ENCODE data around the gene STAG1.

Gene STAG1

DNA sequence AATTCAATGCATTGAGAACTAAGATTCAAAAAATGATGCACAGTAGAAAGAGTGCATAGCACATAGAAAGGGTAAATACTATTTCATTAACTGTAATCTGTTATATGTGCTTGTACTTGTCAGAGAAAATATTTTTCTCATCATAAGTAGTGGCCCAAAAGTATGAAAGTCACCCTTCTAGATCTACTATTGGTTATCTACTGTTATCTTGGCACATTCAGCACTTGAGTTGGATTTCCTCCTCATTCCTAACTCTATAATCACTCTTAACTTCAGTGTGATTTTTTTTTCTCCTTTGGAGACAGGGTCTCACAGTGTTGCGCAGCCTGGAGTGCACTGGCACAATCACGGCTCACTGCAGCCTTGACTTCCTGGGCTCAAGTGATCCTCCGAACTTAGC lies 307.6 kb downstream of the STAG1 start:
- no peak for TF ChIP-seq EZH2phosphoT487 (IDR thresholded peaks at IDR 0.05; ENCODE audit: low read depth)
- no peak for TF ChIP-seq CTCF (IDR thresholded peaks at IDR 0.05; ENCODE audit: low read depth, low read length)
- H3K4me3 ChIP-seq (ENCODE audit: low read length): no peak overlapping the region
- peaks cover 6% of the 10 kb centered on the region for H3K36me3 ChIP-seq (replicated peaks; ENCODE audit: low read depth, low read length)
- H3K4me1 ChIP-seq (ENCODE audit: low read length): no peaks in the 10 kb centered on the region
- H3K9ac ChIP-seq (ENCODE audit: low read length): no peak overlapping the region
- H3K27ac ChIP-seq (ENCODE audit: low read length): no peak overlapping the region
- H4K20me1 ChIP-seq (ENCODE audit: insufficient read depth, low read length): no peaks in the 10 kb centered on the region
- no peak overlapping the region for H2AFZ ChIP-seq (ENCODE audit: low read depth, low read length)
- no peaks in the 10 kb centered on the region for H3K27me3 ChIP-seq (ENCODE audit: low read depth, low read length)
- no peaks in the 10 kb centered on the region for H3K9me3 ChIP-seq (ENCODE audit: insufficient read depth, low read length)
- no peak overlapping the region for H3K4me2 ChIP-seq (ENCODE audit: low read length)
- H3K79me2 ChIP-seq (ENCODE audit: low read length): no peaks in the 10 kb centered on the region

GRCh38 chr3:136437043-136437442 lies 315.1 kb downstream of the STAG1 start:
- Histone ChIP-seq H3K27me3 (ENCODE audit: low read depth, low read length) (no peaks in the 10 kb centered on the region), H4K20me1 (ENCODE audit: insufficient read depth, low read length) (no peaks in the 10 kb centered on the region), H3K4me3 (ENCODE audit: low read length) (no peak overlapping the region), H3K79me2 (ENCODE audit: low read length) (no peaks in the 10 kb centered on the region), H3K27ac (ENCODE audit: low read length) (no peak overlapping the region), H3K4me2 (ENCODE audit: low read length) (no peak overlapping the region), H3K4me1 (ENCODE audit: low read length) (no peaks in the 10 kb centered on the region), H3K36me3 (replicated peaks; ENCODE audit: low read depth, low read length) (peaks cover 3% of the 10 kb centered on the region), H2AFZ (ENCODE audit: low read depth, low read length) (no peak overlapping the region), H3K9me3 (ENCODE audit: insufficient read depth, low read length) (no peaks in the 10 kb centered on the region), H3K9ac (ENCODE audit: low read length) (no peak overlapping the region)
- TF ChIP-seq EZH2phosphoT487 (IDR thresholded peaks at IDR 0.05; ENCODE audit: low read depth) (no peak), CTCF (IDR thresholded peaks at IDR 0.05; ENCODE audit: low read depth, low read length) (no peak)

- Histone ChIP-seq H3K36me3 (replicated peaks; ENCODE audit: low read depth, low read length) (no peaks in the 10 kb centered on the region), H4K20me1 (ENCODE audit: insufficient read depth, low read length) (no peaks in the 10 kb centered on the region), H3K9ac (ENCODE audit: low read length) (no peak overlapping the region), H2AFZ (ENCODE audit: low read depth, low read length) (no peak overlapping the region), H3K27ac (ENCODE audit: low read length) (no peak overlapping the region), H3K4me3 (ENCODE audit: low read length) (no peak overlapping the region), H3K79me2 (ENCODE audit: low read length) (no peaks in the 10 kb centered on the region), H3K4me1 (ENCODE audit: low read length) (no peaks in the 10 kb centered on the region), H3K4me2 (ENCODE audit: low read length) (no peak overlapping the region), H3K9me3 (ENCODE audit: insufficient read depth, low read length) (no peaks in the 10 kb centered on the region), H3K27me3 (ENCODE audit: low read depth, low read length) (no peaks in the 10 kb centered on the region)
- TF ChIP-seq EZH2phosphoT487 (IDR thresholded peaks at IDR 0.05; ENCODE audit: low read depth): no peak
- no peak for TF ChIP-seq CTCF (IDR thresholded peaks at IDR 0.05; ENCODE audit: low read depth, low read length)
These were observed 317.7 kb downstream of the STAG1 start for GRCh38 chr3:136434429-136434828.

- no peak for TF ChIP-seq EZH2phosphoT487 (IDR thresholded peaks at IDR 0.05; ENCODE audit: low read depth)
- no peak for TF ChIP-seq CTCF (IDR thresholded peaks at IDR 0.05; ENCODE audit: low read depth, low read length)
- H3K4me2 ChIP-seq (ENCODE audit: low read length): no peak overlapping the region
- H3K79me2 ChIP-seq (ENCODE audit: low read length): no peaks in the 10 kb centered on the region
- H4K20me1 ChIP-seq (ENCODE audit: insufficient read depth, low read length): no peaks in the 10 kb centered on the region
- H3K4me1 ChIP-seq (ENCODE audit: low read length): no peaks in the 10 kb centered on the region
- no peak overlapping the region for H3K9ac ChIP-seq (ENCODE audit: low read length)
- H3K27ac ChIP-seq (ENCODE audit: low read length): no peak overlapping the region
- no peaks in the 10 kb centered on the region for H3K36me3 ChIP-seq (replicated peaks; ENCODE audit: low read depth, low read length)
- H3K9me3 ChIP-seq (ENCODE audit: insufficient read depth, low read length): no peaks in the 10 kb centered on the region
- no peak overlapping the region for H2AFZ ChIP-seq (ENCODE audit: low read depth, low read length)
- H3K4me3 ChIP-seq (ENCODE audit: low read length): no peak overlapping the region
- H3K27me3 ChIP-seq (ENCODE audit: low read depth, low read length): no peaks in the 10 kb centered on the region
These were observed 319.5 kb downstream of the STAG1 start for GRCh38 chr3:136432685-136433084.

All from OCI-LY3 (cell line).